ENCODE results near the gene SHISA8. TPM values are rescaled to one million over a fixed set of nuclear protein-coding genes. Genes with fewer than 3 reads are reported as not detected.

Gene SHISA8
- total RNA-seq, 1 experiment from 2014 or later = 2.3 TPM

DNA sequence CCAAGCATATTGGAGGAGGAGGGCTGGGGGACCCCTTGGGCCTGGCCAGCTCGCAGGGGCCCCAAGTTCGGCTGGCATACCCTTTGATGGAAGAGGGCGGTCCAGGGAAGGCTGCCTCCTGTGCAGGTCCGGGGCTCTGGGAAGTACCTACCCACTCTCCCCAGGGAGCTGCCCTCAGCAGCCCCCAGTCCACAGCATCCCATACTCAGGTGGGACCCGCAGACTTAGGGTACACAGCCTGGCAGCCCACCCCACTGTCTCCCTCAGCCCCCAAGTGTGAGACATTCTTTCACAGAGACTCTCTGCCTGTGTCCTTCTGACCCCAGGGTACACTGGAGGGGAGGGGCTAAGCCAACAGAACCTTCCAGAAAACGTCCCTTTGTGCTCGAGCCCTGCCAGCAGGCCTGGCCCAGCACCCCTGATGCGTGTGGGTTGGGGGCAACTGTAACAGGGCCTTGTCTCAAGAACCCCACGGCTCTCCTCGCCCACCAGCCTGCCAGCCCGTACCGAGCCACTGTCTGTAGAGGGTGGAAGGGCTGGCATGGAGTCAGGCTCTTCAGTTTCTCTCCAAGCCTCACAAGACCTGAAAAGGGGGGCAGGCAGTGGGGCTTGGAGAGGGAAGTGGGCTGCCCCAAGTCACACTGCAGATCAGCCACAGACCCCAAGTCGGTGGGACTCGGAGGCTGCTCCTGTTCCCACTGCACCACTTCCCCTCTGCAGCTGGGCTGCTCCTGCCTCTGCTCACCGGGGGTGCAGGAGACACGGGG lies 18.7 kb upstream of the SHISA8 start:
- Histone ChIP-seq H4K20me1 (ENCODE audit: insufficient read depth) (no peaks in the 10 kb centered on the region), H3K9me3 (ENCODE audit: insufficient read depth, low read depth) (no peaks in the 10 kb centered on the region), H3K27ac (no peak overlapping the region), H3K4me2 (no peak overlapping the region), H3K27me3 (ENCODE audit: insufficient read depth, low read depth) (no peaks in the 10 kb centered on the region), H3K36me3 (ENCODE audit: low read depth) (0 out of 2 replicates have a peak, but pooled peaks cover under 1% of the 10 kb centered on the region), H3K9me2 (ENCODE audit: insufficient read depth) (no peaks in the 10 kb centered on the region), H3K4me1 (replicated peaks; ENCODE audit: insufficient read depth) (no peaks in the 10 kb centered on the region), H2AFZ (no peak overlapping the region), H3F3A (ENCODE audit: insufficient read depth, low read depth) (peaks cover 6% of the 10 kb centered on the region; the same call in 1 of the 2 replicates), H3K79me2 (ENCODE audit: low read depth) (no peaks in the 10 kb centered on the region), H3K4me3 (no peak overlapping the region)
- POLR2A ChIA-PET (ENCODE audit: unreplicated experiment) = interaction anchor here (0.6 kb wide), 1 partner anchor 1326 kb away, joined by 4 read pairs; no protein-coding TSS in a partner anchor
- CTCF ChIA-PET = no interaction called here
- intact Hi-C loops (cut with micrococcal nuclease; ENCODE audit: unreplicated experiment) = no loop called here
- no peak for DNase-seq
- no TSS peak for BruUV-seq (replicated peaks)
- no peak for TF ChIP-seq EZH2 (IDR thresholded peaks at IDR 0.05; ENCODE audit: low read depth)
- TF ChIP-seq, protein P1, sequence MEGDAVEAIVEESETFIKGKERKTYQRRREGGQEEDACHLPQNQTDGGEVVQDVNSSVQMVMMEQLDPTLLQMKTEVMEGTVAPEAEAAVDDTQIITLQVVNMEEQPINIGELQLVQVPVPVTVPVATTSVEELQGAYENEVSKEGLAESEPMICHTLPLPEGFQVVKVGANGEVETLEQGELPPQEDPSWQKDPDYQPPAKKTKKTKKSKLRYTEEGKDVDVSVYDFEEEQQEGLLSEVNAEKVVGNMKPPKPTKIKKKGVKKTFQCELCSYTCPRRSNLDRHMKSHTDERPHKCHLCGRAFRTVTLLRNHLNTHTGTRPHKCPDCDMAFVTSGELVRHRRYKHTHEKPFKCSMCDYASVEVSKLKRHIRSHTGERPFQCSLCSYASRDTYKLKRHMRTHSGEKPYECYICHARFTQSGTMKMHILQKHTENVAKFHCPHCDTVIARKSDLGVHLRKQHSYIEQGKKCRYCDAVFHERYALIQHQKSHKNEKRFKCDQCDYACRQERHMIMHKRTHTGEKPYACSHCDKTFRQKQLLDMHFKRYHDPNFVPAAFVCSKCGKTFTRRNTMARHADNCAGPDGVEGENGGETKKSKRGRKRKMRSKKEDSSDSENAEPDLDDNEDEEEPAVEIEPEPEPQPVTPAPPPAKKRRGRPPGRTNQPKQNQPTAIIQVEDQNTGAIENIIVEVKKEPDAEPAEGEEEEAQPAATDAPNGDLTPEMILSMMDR (conservative IDR thresholded peaks at IDR 0.05) = no peak

DNA sequence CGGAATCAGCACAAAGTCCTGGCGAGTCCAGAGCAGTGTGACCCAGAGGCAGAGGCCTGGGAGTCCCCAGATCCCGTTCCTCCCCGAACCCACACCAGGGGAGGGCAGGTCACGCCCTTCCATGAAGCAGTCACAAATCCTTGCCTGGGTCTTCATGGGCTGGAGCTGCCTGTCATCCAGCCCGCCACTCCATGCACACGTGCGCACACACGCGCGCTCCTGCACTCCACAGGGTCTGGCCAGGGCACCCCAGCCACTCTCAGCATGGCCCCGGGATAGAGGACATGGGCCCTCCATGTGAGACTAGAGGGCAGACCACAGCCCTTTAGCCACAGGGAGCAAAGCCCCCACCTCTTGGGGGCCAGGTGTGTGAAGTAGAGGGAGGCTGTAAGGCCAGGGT lies 17.5 kb upstream of the SHISA8 start:
- H3F3A ChIP-seq (ENCODE audit: insufficient read depth, low read depth) = peaks cover 11% of the 10 kb centered on the region; the same call in 1 of the 2 replicates
- DNase-seq = no peak
- ChIA-PET CTCF (no interaction called here), POLR2A (ENCODE audit: unreplicated experiment) (no interaction called here)
- intact Hi-C loops (cut with micrococcal nuclease; ENCODE audit: unreplicated experiment) = no loop called here
- no peak overlapping the region for H3K4me3 ChIP-seq
- no peaks in the 10 kb centered on the region for H4K20me1 ChIP-seq (ENCODE audit: insufficient read depth)
- no peaks in the 10 kb centered on the region for H3K4me1 ChIP-seq (replicated peaks; ENCODE audit: insufficient read depth)
- no peak overlapping the region for H2AFZ ChIP-seq
- no peaks in the 10 kb centered on the region for H3K9me3 ChIP-seq (ENCODE audit: insufficient read depth, low read depth)
- H3K27ac ChIP-seq = no peak overlapping the region
- TF ChIP-seq EZH2 (IDR thresholded peaks at IDR 0.05; ENCODE audit: low read depth) = no peak
- TF ChIP-seq, protein P1 (conservative IDR thresholded peaks at IDR 0.05) = no peak
- no peaks in the 10 kb centered on the region for H3K36me3 ChIP-seq (ENCODE audit: low read depth)
- no peaks in the 10 kb centered on the region for H3K9me2 ChIP-seq (ENCODE audit: insufficient read depth)
- BruUV-seq (replicated peaks) = no TSS peak
- no peak overlapping the region for H3K4me2 ChIP-seq
- no peaks in the 10 kb centered on the region for H3K27me3 ChIP-seq (ENCODE audit: insufficient read depth, low read depth)
- H3K79me2 ChIP-seq (ENCODE audit: low read depth) = no peaks in the 10 kb centered on the region

GRCh38 chr22:41931701-41932269 lies 16.9 kb upstream of the SHISA8 start:
- intact Hi-C loops (cut with micrococcal nuclease; ENCODE audit: unreplicated experiment) = no loop called here
- no peak for DNase-seq
- TF ChIP-seq, protein P1 (conservative IDR thresholded peaks at IDR 0.05) = no peak
- no peak for TF ChIP-seq EZH2 (IDR thresholded peaks at IDR 0.05; ENCODE audit: low read depth)
- H3K27me3 ChIP-seq (ENCODE audit: insufficient read depth, low read depth) = no peaks in the 10 kb centered on the region
- ChIA-PET CTCF (interaction anchor here (0.6 kb wide), 1 partner anchor 26 kb away, joined by 4 read pairs; no protein-coding TSS in a partner anchor), POLR2A (ENCODE audit: unreplicated experiment) (no interaction called here)
- H4K20me1 ChIP-seq (ENCODE audit: insufficient read depth) = no peaks in the 10 kb centered on the region
- no peaks in the 10 kb centered on the region for H3K9me2 ChIP-seq (ENCODE audit: insufficient read depth)
- no peaks in the 10 kb centered on the region for H3K9me3 ChIP-seq (ENCODE audit: insufficient read depth, low read depth)
- H3K27ac ChIP-seq = no peak overlapping the region
- H3K36me3 ChIP-seq (ENCODE audit: low read depth) = no peaks in the 10 kb centered on the region
- H3K4me3 ChIP-seq = no peak overlapping the region
- H2AFZ ChIP-seq = no peak overlapping the region
- BruUV-seq (replicated peaks) = no TSS peak
- H3K79me2 ChIP-seq (ENCODE audit: low read depth) = no peaks in the 10 kb centered on the region
- H3K4me1 ChIP-seq (replicated peaks; ENCODE audit: insufficient read depth) = no peaks in the 10 kb centered on the region
- H3F3A ChIP-seq (ENCODE audit: insufficient read depth, low read depth) = peaks cover 15% of the 10 kb centered on the region; the same call in 1 of the 2 replicates
- no peak overlapping the region for H3K4me2 ChIP-seq

Measured in PC-9 (cell line).